Retina (tissue), 1 donor: ENCODE results near the gene PRPF40A.

Source experiments
- DNase-seq: peaks from one replicate; pipeline ENCODE4 v3.0.0-alpha.2; 2016

The PRPF40A gene

GRCh38 chr2:152716805-152717227 is 445 bp downstream of the PRPF40A start:
- no peak for DNase-seq

- no peak for DNase-seq
Observed at GRCh38 chr2:152715854-152716428, 1.3 kb downstream of the PRPF40A start.

GRCh38 chr2:152715112-152715511 is 2.1 kb downstream of the PRPF40A start:
- DNase-seq: no peak

GRCh38 chr2:152710713-152711112 is 6.5 kb downstream of the PRPF40A start:
- DNase-seq: no peak

- DNase-seq: no peak
Observed at GRCh38 chr2:152708742-152709141, 8.5 kb downstream of the PRPF40A start.

GRCh38 chr2:152706477-152707021 is 10.7 kb downstream of the PRPF40A start:
- no peak for DNase-seq

- no peak for DNase-seq
Observed at GRCh38 chr2:152701198-152701597, 16.1 kb downstream of the PRPF40A start.

GRCh38 chr2:152696476-152696875 is 20.8 kb downstream of the PRPF40A start:
- DNase-seq: no peak

- no peak for DNase-seq
Observed at GRCh38 chr2:152695763-152696162, 21.5 kb downstream of the PRPF40A start.

- no peak for DNase-seq
Observed at GRCh38 chr2:152694161-152694661, 23.1 kb downstream of the PRPF40A start.

GRCh38 chr2:152693033-152693432 is 24.2 kb downstream of the PRPF40A start:
- no peak for DNase-seq

GRCh38 chr2:152686321-152686720 is 30.9 kb downstream of the PRPF40A start:
- DNase-seq: no peak

GRCh38 chr2:152683400-152683799 is 33.9 kb downstream of the PRPF40A start:
- no peak for DNase-seq

- peak; percentile 9 for DNase-seq
Observed at GRCh38 chr2:152682663-152683062, 34.6 kb downstream of the PRPF40A start.

GRCh38 chr2:152678808-152679207 is 38.5 kb downstream of the PRPF40A start:
- no peak for DNase-seq

- no peak for DNase-seq
Observed at GRCh38 chr2:152676461-152676860, 40.8 kb downstream of the PRPF40A start.

- no peak for DNase-seq
Observed at GRCh38 chr2:152674334-152674733, 42.9 kb downstream of the PRPF40A start.

GRCh38 chr2:152664725-152665124 is 52.5 kb downstream of the PRPF40A start:
- no peak for DNase-seq

- no peak for DNase-seq
Observed at GRCh38 chr2:152661076-152661475, 56.2 kb downstream of the PRPF40A start.

- DNase-seq: no peak
Observed at GRCh38 chr2:152658221-152658620, 59.0 kb downstream of the PRPF40A start.

- no peak for DNase-seq
Observed at GRCh38 chr2:152657043-152657442, 60.2 kb downstream of the PRPF40A start.

GRCh38 chr2:152655880-152656279 is 61.4 kb downstream of the PRPF40A start:
- no peak for DNase-seq

GRCh38 chr2:152651834-152652233 is 65.4 kb downstream of the PRPF40A start:
- no peak for DNase-seq

GRCh38 chr2:152650768-152651371 is 66.4 kb downstream of the PRPF40A start:
- DNase-seq: no peak

- no peak for DNase-seq
Observed at GRCh38 chr2:152649997-152650396, 67.3 kb downstream of the PRPF40A start.
